LNCaP clone FGC (cell line): ENCODE results near the gene TACC3.

Experiments used
- DNase-seq: peaks from one replicate; pipeline ENCODE4 v3.0.0-alpha.2; 2011; ENCODE audit warnings: low read depth
- H3K4me3 ChIP-seq: 2 replicates; pipeline ENCODE4 v1.5.1; 2011; ENCODE audit warnings: mild to moderate bottlenecking, low read depth, low read length, control low read depth
- CTCF ChIP-seq: IDR thresholded peaks from 2 replicates; pipeline ENCODE4 v1.5.1; 2012; ENCODE audit warnings: mild to moderate bottlenecking; ENCODE audit not compliant: control insufficient read depth, insufficient read depth; ENCODE audit errors: extremely low read depth

Gene TACC3

DNA sequence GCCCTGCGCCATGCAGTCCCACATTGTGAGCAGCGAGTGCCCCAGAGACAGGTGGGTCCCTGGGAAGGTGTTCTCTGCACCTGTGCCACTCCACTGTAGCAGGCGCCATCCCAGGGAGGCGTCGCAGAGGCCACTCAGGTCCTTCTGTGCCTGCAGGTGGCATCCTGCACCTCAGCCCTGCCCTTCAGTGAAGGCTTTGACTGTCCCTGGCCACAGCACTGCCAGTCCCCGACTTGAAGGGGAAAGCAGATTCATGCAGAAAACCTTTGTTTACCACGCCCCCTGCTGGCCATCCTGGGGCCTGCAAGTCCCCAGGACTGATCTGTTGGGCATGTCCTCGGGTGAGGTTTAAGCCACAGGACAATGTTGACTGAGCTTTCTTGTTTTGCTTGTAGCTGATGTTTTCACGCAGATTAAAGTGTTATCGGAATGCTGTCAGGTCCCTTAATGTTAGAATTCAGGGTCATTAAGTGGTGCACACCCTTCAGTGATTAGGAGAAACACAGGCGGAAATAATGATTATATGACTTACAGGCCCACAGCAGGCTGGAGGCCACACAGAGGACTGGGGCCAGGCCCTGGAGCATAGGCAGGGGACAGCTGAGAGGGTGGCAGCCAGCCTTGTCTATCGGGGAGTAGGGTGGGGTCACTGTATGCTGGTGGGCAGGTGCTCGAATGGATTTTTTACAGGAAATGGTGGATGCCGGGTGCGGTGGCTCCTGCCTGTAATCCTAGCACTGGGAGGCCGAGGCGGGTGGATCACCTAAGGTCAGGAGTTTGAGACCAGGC, 5.0 kb downstream of the TACC3 start:
- DNase-seq, result peak; percentile 75
- no peak overlapping the region for H3K4me3 ChIP-seq
- peak; percentile 92 for TF ChIP-seq CTCF

- DNase-seq, result no peak
- TF ChIP-seq CTCF, result no peak
- peak overlapping the region; percentile 16; the same call in 1 of the 2 replicates for H3K4me3 ChIP-seq
These were observed 6.1 kb downstream of the TACC3 start for GRCh38 chr4:1727117-1728031.

DNA sequence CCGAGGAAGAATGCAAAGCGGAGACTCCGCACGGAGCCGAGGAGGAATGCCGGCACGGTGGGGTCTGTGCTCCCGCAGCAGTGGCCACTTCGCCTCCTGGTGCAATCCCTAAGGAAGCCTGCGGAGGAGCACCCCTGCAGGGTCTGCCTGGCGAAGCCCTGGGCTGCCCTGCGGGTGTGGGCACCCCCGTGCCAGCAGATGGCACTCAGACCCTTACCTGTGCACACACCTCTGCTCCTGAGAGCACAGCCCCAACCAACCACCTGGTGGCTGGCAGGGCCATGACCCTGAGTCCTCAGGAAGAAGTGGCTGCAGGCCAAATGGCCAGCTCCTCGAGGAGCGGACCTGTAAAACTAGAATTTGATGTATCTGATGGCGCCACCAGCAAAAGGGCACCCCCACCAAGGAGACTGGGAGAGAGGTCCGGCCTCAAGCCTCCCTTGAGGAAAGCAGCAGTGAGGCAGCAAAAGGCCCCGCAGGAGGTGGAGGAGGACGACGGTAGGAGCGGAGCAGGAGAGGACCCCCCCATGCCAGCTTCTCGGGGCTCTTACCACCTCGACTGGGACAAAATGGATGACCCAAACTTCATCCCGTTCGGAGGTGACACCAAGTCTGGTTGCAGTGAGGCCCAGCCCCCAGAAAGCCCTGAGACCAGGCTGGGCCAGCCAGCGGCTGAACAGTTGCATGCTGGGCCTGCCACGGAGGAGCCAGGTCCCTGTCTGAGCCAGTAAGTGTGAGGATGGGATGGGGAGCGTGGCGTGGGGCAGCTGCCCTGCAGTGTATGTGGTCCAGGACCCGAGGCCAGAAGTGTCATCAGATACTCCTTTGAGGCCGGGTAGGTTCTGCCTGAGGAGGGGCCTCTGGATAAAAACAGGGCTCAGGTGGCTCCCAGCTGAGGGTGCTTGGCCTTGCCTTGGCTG, 7.0 kb downstream of the TACC3 start:
- peak; percentile 80 for DNase-seq
- peak; percentile 56 for TF ChIP-seq CTCF
- H3K4me3 ChIP-seq, result peak overlapping the region; percentile 16; the same call in 1 of the 2 replicates

GRCh38 chr4:1730532-1731135, 9.3 kb downstream of the TACC3 start:
- TF ChIP-seq CTCF, result no peak

GRCh38 chr4:1731180-1731579, 9.9 kb downstream of the TACC3 start:
- no peak for DNase-seq
- TF ChIP-seq CTCF, result no peak
- H3K4me3 ChIP-seq, result no peak overlapping the region

More at GRCh38 chr4:1730532-1731135, 9.3 kb downstream of the TACC3 start:
- DNase-seq, result no peak
- no peak overlapping the region for H3K4me3 ChIP-seq

GRCh38 chr4:1732911-1733310, 11.6 kb downstream of the TACC3 start:
- no peak for DNase-seq
- H3K4me3 ChIP-seq, result no peak overlapping the region
- TF ChIP-seq CTCF, result no peak
